ENCODE results near the gene ADGRD1. TPM values are rescaled to one million over a fixed set of nuclear protein-coding genes. Genes with fewer than 3 reads are reported as not detected.
A peak's percentile ranks its signal among the peaks of the same experiment; 100 is the strongest.

The ADGRD1 gene
- total and polyA plus RNA-seq, 3 experiments from 2014 or later, result 1.1 to 1.3 TPM; not detected in 1

GRCh38 chr12:131033486-131033885 lies 79.8 kb downstream of the ADGRD1 start:
- Mint-ChIP-seq H3K9me3 (peaks cover 0 to 4% (median 0%) of the 10 kb centered on the region in 5 donors), H3K36me3 (no peaks in the 10 kb centered on the region), H3K27me3 (peaks cover 2 to 6% of the 10 kb centered on the region in 2 donors), H3K27ac (no peak overlapping the region), H3K4me3 (no peak overlapping the region), H3K4me1 (peaks cover 0 to 7% (median 0%) of the 10 kb centered on the region in 3 donors)
- H3K27ac ChIP-seq (ENCODE audit: low read depth, low read length), result no peak overlapping the region
- no peak overlapping the region for H3K4me3 ChIP-seq (ENCODE audit: low read length)
- no peaks in the 10 kb centered on the region for H3K4me1 ChIP-seq (ENCODE audit: insufficient read depth, low read length)
- H3K27me3 ChIP-seq (ENCODE audit: insufficient read depth, low read length, poor library complexity, severe bottlenecking), result no peaks in the 10 kb centered on the region
- ChIA-PET CTCF (no interaction called here), POLR2A (no interaction called here)
- no peaks in the 10 kb centered on the region for H3K9me3 ChIP-seq (ENCODE audit: low read length)
- DNase-seq, result no peak
- no peaks in the 10 kb centered on the region for H3K36me3 ChIP-seq (ENCODE audit: insufficient read depth, low read length)

GRCh38 chr12:131033886-131034482 lies 80.3 kb downstream of the ADGRD1 start:
- H3K4me3 Mint-ChIP-seq, result no peak overlapping the region
- Histone ChIP-seq H3K4me1 (ENCODE audit: insufficient read depth, low read length) (no peaks in the 10 kb centered on the region), H3K9me3 (ENCODE audit: low read length) (no peaks in the 10 kb centered on the region), H3K27me3 (ENCODE audit: insufficient read depth, low read length, poor library complexity, severe bottlenecking) (no peaks in the 10 kb centered on the region), H3K36me3 (ENCODE audit: insufficient read depth, low read length) (no peaks in the 10 kb centered on the region), H3K27ac (ENCODE audit: low read depth, low read length) (no peak overlapping the region), H3K4me3 (ENCODE audit: low read length) (no peak overlapping the region)
- H3K4me1 Mint-ChIP-seq, result peaks cover 0 to 7% (median 0%) of the 10 kb centered on the region in 3 donors
- peaks cover 2 to 6% of the 10 kb centered on the region in 2 donors for H3K27me3 Mint-ChIP-seq
- H3K27ac Mint-ChIP-seq, result no peak overlapping the region
- ChIA-PET CTCF (no interaction called here), POLR2A (no interaction called here)
- H3K9me3 Mint-ChIP-seq, result peaks cover 0 to 4% (median 0%) of the 10 kb centered on the region in 5 donors
- H3K36me3 Mint-ChIP-seq, result no peaks in the 10 kb centered on the region
- no peak for DNase-seq

DNA sequence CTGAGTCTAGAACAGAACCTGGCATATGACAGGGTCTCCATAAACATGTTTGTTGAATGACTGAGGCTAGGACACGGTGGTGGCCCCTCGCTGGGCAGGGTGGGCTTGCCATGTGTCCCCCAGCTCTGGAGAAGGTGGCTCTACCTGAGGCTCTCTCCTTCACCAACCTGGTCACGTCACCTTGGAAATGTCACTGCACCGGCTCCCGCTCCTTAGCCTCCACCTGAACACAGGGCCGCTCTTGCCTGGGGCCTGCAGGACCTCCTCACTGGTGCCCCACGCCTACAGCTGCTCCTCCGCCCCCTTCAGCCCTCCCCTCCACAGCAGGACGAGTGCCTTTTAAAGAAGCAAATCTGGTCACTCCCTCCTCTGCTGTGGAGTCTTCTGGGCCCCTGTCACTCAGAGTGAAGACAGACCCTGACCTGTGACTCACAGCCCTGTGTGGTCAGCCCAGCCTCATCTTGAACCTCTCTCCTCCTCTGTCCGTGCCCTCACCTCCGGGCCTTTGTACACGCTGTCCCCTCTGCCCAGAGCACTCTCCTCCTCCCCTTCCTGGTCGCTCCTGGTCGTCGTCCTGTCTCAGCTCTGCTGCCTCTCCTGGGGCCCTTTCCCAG lies 81.0 kb downstream of the ADGRD1 start:
- Histone ChIP-seq H3K9me3 (ENCODE audit: low read length) (no peaks in the 10 kb centered on the region), H3K27me3 (ENCODE audit: insufficient read depth, low read length, poor library complexity, severe bottlenecking) (no peaks in the 10 kb centered on the region), H3K36me3 (ENCODE audit: insufficient read depth, low read length) (no peaks in the 10 kb centered on the region), H3K27ac (ENCODE audit: low read depth, low read length) (no peak overlapping the region), H3K4me1 (ENCODE audit: insufficient read depth, low read length) (no peaks in the 10 kb centered on the region), H3K4me3 (ENCODE audit: low read length) (no peak overlapping the region)
- Mint-ChIP-seq H3K4me1 (peaks cover 0 to 7% (median 0%) of the 10 kb centered on the region in 3 donors), H3K9me3 (peaks cover 0 to 4% (median 0%) of the 10 kb centered on the region in 5 donors), H3K27ac (peak overlapping the region in 2 of 8 donors; percentile 52 to 63), H3K27me3 (peaks cover 2 to 6% of the 10 kb centered on the region in 2 donors), H3K36me3 (no peaks in the 10 kb centered on the region), H3K4me3 (peak overlapping the region in 2 of 7 donors; percentile 5 to 62)
- DNase-seq, result no peak
- ChIA-PET POLR2A (no interaction called here), CTCF (no interaction called here)

DNA sequence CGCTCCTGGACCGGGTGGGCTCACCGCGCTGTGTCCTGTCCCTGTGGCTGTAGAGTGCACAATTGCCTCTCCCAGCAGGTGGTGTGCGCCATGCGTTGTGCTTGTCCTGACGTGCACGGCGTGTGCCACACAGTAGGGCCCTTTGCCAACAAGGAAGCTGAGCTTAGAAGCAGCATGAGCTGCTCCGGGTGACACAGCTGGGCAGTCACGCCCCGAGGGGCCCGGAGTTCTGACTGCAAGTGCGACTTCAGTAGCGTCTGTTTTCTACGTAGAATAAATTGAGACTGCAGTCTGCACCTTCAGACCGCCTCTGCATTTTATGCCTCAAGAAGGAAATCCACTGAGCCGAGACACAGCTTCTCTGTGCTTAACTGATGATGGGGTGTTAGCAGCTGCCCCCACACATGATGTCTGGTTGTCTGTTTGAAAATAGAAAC lies 81.6 kb downstream of the ADGRD1 start:
- no peak for DNase-seq
- Histone ChIP-seq H3K27me3 (ENCODE audit: insufficient read depth, low read length, poor library complexity, severe bottlenecking) (no peaks in the 10 kb centered on the region), H3K4me3 (ENCODE audit: low read length) (no peak overlapping the region), H3K27ac (ENCODE audit: low read depth, low read length) (no peak overlapping the region), H3K4me1 (ENCODE audit: insufficient read depth, low read length) (no peaks in the 10 kb centered on the region), H3K9me3 (ENCODE audit: low read length) (no peaks in the 10 kb centered on the region), H3K36me3 (ENCODE audit: insufficient read depth, low read length) (no peaks in the 10 kb centered on the region)
- CTCF ChIA-PET, result no interaction called here
- H3K27me3 Mint-ChIP-seq, result peaks cover 2 to 6% of the 10 kb centered on the region in 2 donors
- peak overlapping the region in 2 of 7 donors; percentile 5 to 62 for H3K4me3 Mint-ChIP-seq
- no peaks in the 10 kb centered on the region for H3K36me3 Mint-ChIP-seq
- POLR2A ChIA-PET, result no interaction called here
- H3K27ac Mint-ChIP-seq, result peak overlapping the region in 3 of 8 donors; percentile 52 to 55 (median 54)
- H3K9me3 Mint-ChIP-seq, result peaks cover 0 to 4% (median 0%) of the 10 kb centered on the region in 5 donors
- peaks cover 0 to 7% (median 0%) of the 10 kb centered on the region in 3 donors for H3K4me1 Mint-ChIP-seq

DNA sequence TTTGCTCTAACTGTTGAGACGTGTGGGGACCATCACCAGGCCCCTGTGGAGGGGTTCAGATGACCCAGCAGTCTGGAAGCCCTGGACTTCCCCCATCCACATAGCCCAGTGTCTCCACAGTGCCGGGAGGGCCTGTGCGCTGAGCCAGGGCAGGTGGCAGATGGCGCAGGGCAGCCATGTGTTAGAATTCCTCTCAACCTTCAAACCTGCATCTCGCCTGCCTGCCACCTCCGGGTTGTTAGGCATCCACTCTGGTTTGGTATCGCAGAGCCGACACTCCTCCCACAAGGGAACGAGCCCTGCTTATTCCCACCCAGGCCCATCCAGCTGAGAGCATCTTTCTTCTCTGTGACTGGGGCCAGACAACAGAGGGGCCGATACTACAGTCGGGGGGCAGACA lies 84.5 kb downstream of the ADGRD1 start:
- Histone ChIP-seq H3K27ac (ENCODE audit: low read depth, low read length) (no peak overlapping the region), H3K4me3 (ENCODE audit: low read length) (no peak overlapping the region), H3K4me1 (ENCODE audit: insufficient read depth, low read length) (no peaks in the 10 kb centered on the region), H3K9me3 (ENCODE audit: low read length) (no peaks in the 10 kb centered on the region), H3K27me3 (ENCODE audit: insufficient read depth, low read length, poor library complexity, severe bottlenecking) (no peaks in the 10 kb centered on the region), H3K36me3 (ENCODE audit: insufficient read depth, low read length) (no peaks in the 10 kb centered on the region)
- Mint-ChIP-seq H3K4me1 (peaks cover 0 to 7% (median 0%) of the 10 kb centered on the region in 3 donors), H3K4me3 (no peak overlapping the region), H3K27me3 (peaks cover 0 to 2% of the 10 kb centered on the region in 2 donors), H3K36me3 (no peaks in the 10 kb centered on the region), H3K27ac (peak overlapping the region in 1 of 8 donors; percentile 62), H3K9me3 (peaks cover 0 to 4% (median 0%) of the 10 kb centered on the region in 5 donors)
- no peak for DNase-seq
- POLR2A ChIA-PET, result no interaction called here
- CTCF ChIA-PET, result no interaction called here

GRCh38 chr12:131038961-131039950 lies 85.5 kb downstream of the ADGRD1 start:
- Histone ChIP-seq H3K27me3 (ENCODE audit: insufficient read depth, low read length, poor library complexity, severe bottlenecking) (no peaks in the 10 kb centered on the region), H3K9me3 (ENCODE audit: low read length) (no peaks in the 10 kb centered on the region), H3K4me1 (ENCODE audit: insufficient read depth, low read length) (no peaks in the 10 kb centered on the region), H3K27ac (ENCODE audit: low read depth, low read length) (no peak overlapping the region), H3K4me3 (ENCODE audit: low read length) (no peak overlapping the region), H3K36me3 (ENCODE audit: insufficient read depth, low read length) (no peaks in the 10 kb centered on the region)
- ChIA-PET CTCF (no interaction called here), POLR2A (no interaction called here)
- H3K4me1 Mint-ChIP-seq, result peaks cover 0 to 7% (median 0%) of the 10 kb centered on the region in 3 donors
- no peak for DNase-seq
- peaks cover 0 to 2% of the 10 kb centered on the region in 2 donors for H3K27me3 Mint-ChIP-seq
- H3K27ac Mint-ChIP-seq, result no peak overlapping the region
- peaks cover 0 to 4% (median 0%) of the 10 kb centered on the region in 5 donors for H3K9me3 Mint-ChIP-seq
- no peak overlapping the region for H3K4me3 Mint-ChIP-seq
- no peaks in the 10 kb centered on the region for H3K36me3 Mint-ChIP-seq

DNA sequence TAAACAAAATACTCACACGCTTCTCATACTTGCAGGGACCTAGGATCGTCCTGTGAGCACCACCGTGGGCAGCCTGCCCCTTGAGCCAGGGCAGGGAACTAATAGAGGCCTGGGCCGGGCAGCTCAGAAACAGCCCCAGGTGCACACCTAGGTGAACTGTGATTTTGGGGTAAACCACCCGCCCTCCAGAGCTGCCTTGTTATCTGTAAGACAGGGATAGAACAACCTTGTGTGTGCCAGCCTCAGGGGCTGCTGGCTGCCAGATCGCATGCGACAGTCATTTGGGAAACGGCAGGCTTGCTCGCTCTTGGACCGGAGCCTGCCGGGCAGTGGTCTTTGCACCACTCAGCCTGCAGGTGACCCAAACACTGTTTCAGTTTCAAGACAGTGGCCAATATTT lies 86.8 kb downstream of the ADGRD1 start:
- Mint-ChIP-seq H3K4me1 (peaks cover 0 to under 1% (median 0%) of the 10 kb centered on the region in 3 donors), H3K4me3 (no peak overlapping the region), H3K27me3 (no peaks in the 10 kb centered on the region), H3K9me3 (peaks cover 0 to 4% (median 0%) of the 10 kb centered on the region in 5 donors), H3K27ac (no peak overlapping the region), H3K36me3 (no peaks in the 10 kb centered on the region)
- no peaks in the 10 kb centered on the region for H3K27me3 ChIP-seq (ENCODE audit: insufficient read depth, low read length, poor library complexity, severe bottlenecking)
- ChIA-PET CTCF (no interaction called here), POLR2A (no interaction called here)
- no peak for DNase-seq
- H3K36me3 ChIP-seq (ENCODE audit: insufficient read depth, low read length), result no peaks in the 10 kb centered on the region
- H3K9me3 ChIP-seq (ENCODE audit: low read length), result no peaks in the 10 kb centered on the region
- H3K4me3 ChIP-seq (ENCODE audit: low read length), result no peak overlapping the region
- H3K27ac ChIP-seq (ENCODE audit: low read depth, low read length), result no peak overlapping the region
- H3K4me1 ChIP-seq (ENCODE audit: insufficient read depth, low read length), result no peaks in the 10 kb centered on the region

All from CD8-positive, alpha-beta memory T cell (primary cell).